ENCODE measurements around the gene SLC17A1. TPM values are rescaled to one million over a fixed set of nuclear protein-coding genes. Genes with fewer than 3 reads are reported as not detected.

The SLC17A1 gene
- total and polyA plus RNA-seq, 2 donors from 2014 or later = 26.3 to 109 TPM

- no peak for TF ChIP-seq CTCF (IDR thresholded peaks at IDR 0.05; ENCODE audit: borderline replicate concordance, extremely low read depth, insufficient read depth)
- FAIRE-seq = no peak
- intact Hi-C loops (cut with DNase I) = no loop called here
Observed at GRCh38 chr6:25868436-25869183, 36.8 kb upstream of the SLC17A1 start.

GRCh38 chr6:25866011-25866410 is 34.2 kb upstream of the SLC17A1 start:
- FAIRE-seq = no peak
- H3K9ac ChIP-seq (ENCODE audit: low read length in 3 of 3) = no peak overlapping the region
- TF ChIP-seq CTCF (IDR thresholded peaks at IDR 0.05; ENCODE audit: borderline replicate concordance, extremely low read depth, insufficient read depth) = no peak
- no peak overlapping the region for H3K4me3 ChIP-seq (ENCODE audit: low read length in 3 of 3)
- intact Hi-C loops (cut with DNase I) = no loop called here
- H3K9me3 ChIP-seq (ENCODE audit: control insufficient read depth in 2 of 3, insufficient read depth in 1 of 3, low read length in 3 of 3) = no peaks in the 10 kb centered on the region
- DNase-seq = no peak
- H3K27me3 ChIP-seq (ENCODE audit: control insufficient read depth, insufficient read depth, low read length) = no peaks in the 10 kb centered on the region
- H3K36me3 ChIP-seq (ENCODE audit: control insufficient read depth in 2 of 3, insufficient read depth in 3 of 3, low read length in 3 of 3) = peaks cover 0 to 5% (median 0%) of the 10 kb centered on the region in 3 donors
- peaks cover 0 to 3% (median 0%) of the 10 kb centered on the region in 3 donors for H3K4me1 ChIP-seq (ENCODE audit: control insufficient read depth in 2 of 3, insufficient read depth in 2 of 3, low read depth in 1 of 3, low read length in 3 of 3)
- H3K27ac ChIP-seq (ENCODE audit: low read depth in 2 of 2, low read length in 2 of 2) = no peak overlapping the region

More at GRCh38 chr6:25868436-25869183, 36.8 kb upstream of the SLC17A1 start:
- Histone ChIP-seq H3K9ac (ENCODE audit: low read length in 3 of 3) (no peak overlapping the region), H3K36me3 (ENCODE audit: control insufficient read depth in 2 of 3, insufficient read depth in 3 of 3, low read length in 3 of 3) (no peaks in the 10 kb centered on the region), H3K27me3 (ENCODE audit: control insufficient read depth, insufficient read depth, low read length) (no peaks in the 10 kb centered on the region), H3K4me3 (ENCODE audit: low read length in 3 of 3) (no peak overlapping the region), H3K4me1 (ENCODE audit: control insufficient read depth in 2 of 3, insufficient read depth in 2 of 3, low read depth in 1 of 3, low read length in 3 of 3) (peaks cover 0 to 3% (median 0%) of the 10 kb centered on the region in 3 donors), H3K9me3 (ENCODE audit: control insufficient read depth in 2 of 3, insufficient read depth in 1 of 3, low read length in 3 of 3) (no peaks in the 10 kb centered on the region), H3K27ac (ENCODE audit: low read depth in 2 of 2, low read length in 2 of 2) (no peak overlapping the region)
- DNase-seq = no peak

- H3K36me3 ChIP-seq (ENCODE audit: control insufficient read depth in 2 of 3, insufficient read depth in 3 of 3, low read length in 3 of 3) = peaks cover 0 to 5% (median 0%) of the 10 kb centered on the region in 3 donors
- DNase-seq (no peak), FAIRE-seq (no peak)
- peaks cover 0 to 3% (median 0%) of the 10 kb centered on the region in 3 donors for H3K4me1 ChIP-seq (ENCODE audit: control insufficient read depth in 2 of 3, insufficient read depth in 2 of 3, low read depth in 1 of 3, low read length in 3 of 3)
- TF ChIP-seq CTCF (IDR thresholded peaks at IDR 0.05; ENCODE audit: borderline replicate concordance, extremely low read depth, insufficient read depth) = no peak
- intact Hi-C loops (cut with DNase I) = no loop called here
- no peak overlapping the region for H3K4me3 ChIP-seq (ENCODE audit: low read length in 3 of 3)
- no peaks in the 10 kb centered on the region for H3K9me3 ChIP-seq (ENCODE audit: control insufficient read depth in 2 of 3, insufficient read depth in 1 of 3, low read length in 3 of 3)
- no peak overlapping the region for H3K27ac ChIP-seq (ENCODE audit: low read depth in 2 of 2, low read length in 2 of 2)
- H3K27me3 ChIP-seq (ENCODE audit: control insufficient read depth, insufficient read depth, low read length) = no peaks in the 10 kb centered on the region
- no peak overlapping the region for H3K9ac ChIP-seq (ENCODE audit: low read length in 3 of 3)
Observed at GRCh38 chr6:25863360-25863759, 31.5 kb upstream of the SLC17A1 start.
